IPS-18c (cell line): ENCODE data around the gene EEPD1.

ENCODE experiments used
- H3K4me3 ChIP-seq: 2 replicates; pipeline ENCODE4 v1.7.0; 2013; ENCODE audit warnings: low read depth, mild to moderate bottlenecking, low read length, moderate library complexity; ENCODE audit not compliant: insufficient read depth
- H3K9me3 ChIP-seq: one replicate; pipeline ENCODE4 v1.6.1; 2013; ENCODE audit warnings: mild to moderate bottlenecking, low read length, moderate library complexity; ENCODE audit not compliant: control insufficient read depth, insufficient read depth

EEPD1 gene

GRCh38 chr7:36176697-36177096 lies 23.6 kb downstream of the EEPD1 start:
- Histone ChIP-seq H3K4me3 (no peak overlapping the region), H3K9me3 (no peaks in the 10 kb centered on the region)

- no peak overlapping the region for H3K4me3 ChIP-seq
- H3K9me3 ChIP-seq = no peaks in the 10 kb centered on the region
These were observed 27.1 kb downstream of the EEPD1 start for GRCh38 chr7:36180121-36180520.

GRCh38 chr7:36181668-36182067 lies 28.6 kb downstream of the EEPD1 start:
- Histone ChIP-seq H3K4me3 (no peak overlapping the region), H3K9me3 (no peaks in the 10 kb centered on the region)

GRCh38 chr7:36182854-36183604 lies 30.0 kb downstream of the EEPD1 start:
- Histone ChIP-seq H3K4me3 (no peak overlapping the region), H3K9me3 (no peaks in the 10 kb centered on the region)

- Histone ChIP-seq H3K4me3 (no peak overlapping the region), H3K9me3 (no peaks in the 10 kb centered on the region)
These were observed 32.0 kb downstream of the EEPD1 start for GRCh38 chr7:36185092-36185491.

GRCh38 chr7:36185756-36186155 lies 32.7 kb downstream of the EEPD1 start:
- H3K9me3 ChIP-seq = no peaks in the 10 kb centered on the region
- H3K4me3 ChIP-seq = no peak overlapping the region

- Histone ChIP-seq H3K4me3 (no peak overlapping the region), H3K9me3 (no peaks in the 10 kb centered on the region)
These were observed 33.5 kb downstream of the EEPD1 start for GRCh38 chr7:36186359-36187121.

GRCh38 chr7:36188266-36188665 lies 35.2 kb downstream of the EEPD1 start:
- no peak overlapping the region for H3K4me3 ChIP-seq
- no peaks in the 10 kb centered on the region for H3K9me3 ChIP-seq

GRCh38 chr7:36188906-36189305 lies 35.9 kb downstream of the EEPD1 start:
- H3K9me3 ChIP-seq = no peaks in the 10 kb centered on the region
- H3K4me3 ChIP-seq = no peak overlapping the region

GRCh38 chr7:36190447-36191291 lies 37.6 kb downstream of the EEPD1 start:
- Histone ChIP-seq H3K4me3 (no peak overlapping the region), H3K9me3 (no peaks in the 10 kb centered on the region)

GRCh38 chr7:36191292-36191920 lies 38.4 kb downstream of the EEPD1 start:
- Histone ChIP-seq H3K9me3 (no peaks in the 10 kb centered on the region), H3K4me3 (no peak overlapping the region)

- no peak overlapping the region for H3K4me3 ChIP-seq
These were observed 39.2 kb downstream of the EEPD1 start for GRCh38 chr7:36192053-36192824.

GRCh38 chr7:36192877-36193276 lies 39.8 kb downstream of the EEPD1 start:
- H3K9me3 ChIP-seq = no peaks in the 10 kb centered on the region
- H3K4me3 ChIP-seq = no peak overlapping the region

More at GRCh38 chr7:36192053-36192824, 39.2 kb downstream of the EEPD1 start:
- no peaks in the 10 kb centered on the region for H3K9me3 ChIP-seq

- Histone ChIP-seq H3K4me3 (no peak overlapping the region), H3K9me3 (no peaks in the 10 kb centered on the region)
These were observed 45.8 kb downstream of the EEPD1 start for GRCh38 chr7:36198854-36199266.

- no peaks in the 10 kb centered on the region for H3K9me3 ChIP-seq
- no peak overlapping the region for H3K4me3 ChIP-seq
These were observed 46.3 kb downstream of the EEPD1 start for GRCh38 chr7:36199329-36199728.

GRCh38 chr7:36201122-36201723 lies 48.2 kb downstream of the EEPD1 start:
- Histone ChIP-seq H3K4me3 (no peak overlapping the region), H3K9me3 (no peaks in the 10 kb centered on the region)
